Naive thymus-derived CD4-positive, alpha-beta T cell (primary cell): ENCODE measurements around the gene ANXA2. TPM values are rescaled to one million over a fixed set of nuclear protein-coding genes. Genes with fewer than 3 reads are reported as not detected.

Experiments used
- ATAC-seq: fragments of 150-1000 bp; cut with Tn5 transposase; 2 replicates; pipeline ENCODE4 v1.10.0; 2021; ENCODE audit warnings: mild to moderate bottlenecking, moderate library complexity
- CTCF ChIA-PET: fragments of 350-600 bp; sonication (Branson Sonifier 250); formaldehyde crosslinking; loops from one replicate; lab custom pipeline; 2021; ENCODE audit warnings: antibody characterized with exemption; lab: Charles Lee
- POLR2A ChIA-PET: fragments of 350-600 bp; sonication (Branson Sonifier 250); formaldehyde crosslinking; loops from one replicate; lab custom pipeline; 2021; ENCODE audit warnings: antibody characterized with exemption, inconsistent platforms; lab: Charles Lee
- DNase-seq, 9 donors: peaks; one replicate each; pipeline versions ENCODE4 v3.0.0 to v3.0.0-alpha.2; 2020 to 2022; ENCODE audit warnings: mixed read lengths in 1 of 9
- H3K27ac ChIP-seq: one replicate; pipeline ENCODE4 v1.7.0; 2013; ENCODE audit warnings: mild to moderate bottlenecking, low read depth, low read length, moderate library complexity
- H3K27me3 ChIP-seq, 2 donors: one replicate each; pipeline ENCODE4 v1.7.0; 2013; ENCODE audit warnings: low read length in 2 of 2, mild to moderate bottlenecking in 2 of 2, moderate library complexity in 2 of 2; ENCODE audit not compliant: control insufficient read depth in 2 of 2, insufficient read depth in 2 of 2
- H3K36me3 ChIP-seq, 3 experiments: 1 replicate in 2 of 3; 2 replicates in 1 of 3; pipeline ENCODE4 v1.7.0; 2013; ENCODE audit warnings: low read length in 3 of 3, mild to moderate bottlenecking in 3 of 3, moderate library complexity in 1 of 3; ENCODE audit not compliant: insufficient read depth in 3 of 3, control insufficient read depth in 2 of 3
- H3K4me1 ChIP-seq, 2 donors: one replicate each; pipeline ENCODE4 v1.7.0; 2013; ENCODE audit warnings: low read length in 2 of 2, mild to moderate bottlenecking in 2 of 2, moderate library complexity in 1 of 2; ENCODE audit not compliant: control insufficient read depth in 2 of 2, insufficient read depth in 2 of 2
- H3K4me3 ChIP-seq: 2 replicates; pipeline ENCODE4 v1.7.0; 2013; ENCODE audit warnings: mild to moderate bottlenecking, low read length
- H3K9me3 ChIP-seq, 3 experiments: 1 replicate in 2 of 3; 2 replicates in 1 of 3; pipeline ENCODE4 v1.7.0; 2013; ENCODE audit warnings: low read length in 3 of 3; ENCODE audit not compliant: control insufficient read depth in 2 of 3
- H3K27ac Mint-ChIP-seq, 9 donors: one replicate each; pipeline ENCODE4 v1.8.0; 2020 to 2022; ENCODE audit warnings: mixed read lengths in 9 of 9, mild to moderate bottlenecking in 8 of 9, moderate library complexity in 5 of 9, inconsistent platforms in 2 of 9
- H3K27me3 Mint-ChIP-seq, 5 donors: one replicate each; pipeline ENCODE4 v1.8.0; 2021 to 2022; ENCODE audit warnings: mixed read lengths in 5 of 5, mild to moderate bottlenecking in 1 of 5
- H3K36me3 Mint-ChIP-seq, 5 donors: one replicate each; pipeline ENCODE4 v1.8.0; 2020 to 2022; ENCODE audit warnings: mixed read lengths in 5 of 5, mild to moderate bottlenecking in 3 of 5, inconsistent platforms in 1 of 5
- H3K4me1 Mint-ChIP-seq, 7 donors: one replicate each; pipeline ENCODE4 v1.8.0; 2020 to 2022; ENCODE audit warnings: mixed read lengths in 7 of 7, mild to moderate bottlenecking in 3 of 7, inconsistent platforms in 1 of 7
- H3K4me3 Mint-ChIP-seq, 10 donors: one replicate each; pipeline ENCODE4 v1.8.0; 2020 to 2022; ENCODE audit warnings: mild to moderate bottlenecking in 10 of 10, mixed read lengths in 10 of 10, moderate library complexity in 6 of 10, inconsistent platforms in 2 of 10
- H3K9me3 Mint-ChIP-seq, 11 donors: one replicate each; pipeline ENCODE4 v1.8.0; 2020 to 2022; ENCODE audit warnings: mixed read lengths in 11 of 11, mild to moderate bottlenecking in 4 of 11, inconsistent platforms in 1 of 11, moderate library complexity in 1 of 11
- intact Hi-C, 2 donors: fragments of 100-400 bp; cut with micrococcal nuclease; formaldehyde crosslinking; loops; one replicate each; pipeline ENCODE4 v1.15.1; 2023
- polyA plus RNA-seq, 2 donors: library from polyadenylated mRNA; unstranded; fragments of 300-500 nt; fragmentation: Illumina TruSeq; gene quantifications; one replicate each; pipeline ENCODE4 v1.2.3, GENCODE V29; 2021
- total RNA-seq, 6 experiments: library from RNA in 5 of 6; stranded (reverse) in 5 of 6; gene quantifications; 1 replicate in 5 of 6; 2 replicates in 1 of 6; pipeline ENCODE4 v1.2.3 and lab custom pipeline; 2021 to 2026

ANXA2 gene
- total and polyA plus RNA-seq, 7 experiments from 2014 or later, result 25.5 to 377 (median 36.6) TPM

DNA sequence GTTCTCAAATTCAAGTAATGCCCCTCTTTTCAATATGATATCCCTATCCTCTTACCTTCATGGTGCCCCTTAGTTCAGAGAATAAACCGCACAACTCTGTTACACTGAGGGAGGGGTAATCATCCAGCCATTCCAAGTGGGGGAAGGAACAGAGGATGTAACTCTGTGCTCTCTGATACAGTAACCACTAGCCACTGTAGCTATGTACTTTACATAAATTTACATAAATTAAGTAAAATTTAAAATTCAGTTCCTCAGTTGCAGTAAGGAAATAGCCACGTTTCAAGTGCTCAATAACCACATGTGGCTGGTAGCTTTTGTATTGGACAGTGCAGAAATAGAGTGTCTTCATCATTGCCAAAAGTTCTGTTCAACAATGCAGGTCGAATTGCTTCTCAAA, 90.8 kb downstream of the ANXA2 start:
- no peak for DNase-seq
- Histone ChIP-seq H3K4me3 (no peak overlapping the region), H3K9me3 (no peaks in the 10 kb centered on the region), H3K27ac (no peak overlapping the region), H3K4me1 (no peaks in the 10 kb centered on the region), H3K36me3 (no peaks in the 10 kb centered on the region), H3K27me3 (no peaks in the 10 kb centered on the region)
- Mint-ChIP-seq H3K27ac (no peak overlapping the region), H3K27me3 (peaks cover 26 to 35% (median 29%) of the 10 kb centered on the region in 5 donors), H3K4me1 (peaks cover 0 to 2% (median 0%) of the 10 kb centered on the region in 7 donors), H3K9me3 (peaks cover 0 to 14% (median 4%) of the 10 kb centered on the region in 11 donors), H3K4me3 (no peak overlapping the region), H3K36me3 (peaks cover 0 to 6% (median 0%) of the 10 kb centered on the region in 5 donors)
- POLR2A ChIA-PET, result no interaction called here
- no peak for ATAC-seq
- CTCF ChIA-PET, result no interaction called here
- intact Hi-C loops, result no loop called here

DNA sequence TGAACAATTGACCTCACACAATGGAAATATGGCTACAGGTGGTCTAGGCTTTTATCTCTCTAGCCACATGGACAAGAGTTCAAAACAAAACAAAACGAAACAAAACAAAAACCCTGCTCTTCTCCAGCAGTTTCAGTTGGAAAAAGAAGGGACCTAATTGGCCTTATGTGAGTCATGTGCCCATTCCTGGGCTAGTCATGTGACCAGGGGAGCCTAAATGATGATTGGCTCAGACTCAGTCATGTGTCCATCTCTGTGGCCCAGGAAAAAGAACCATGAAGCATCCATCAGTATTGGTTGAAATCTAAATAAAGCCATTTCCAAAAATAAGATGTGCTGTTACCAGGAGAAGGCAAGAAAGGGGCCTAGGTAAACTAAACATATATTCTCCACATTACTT, 96.8 kb downstream of the ANXA2 start:
- no peak overlapping the region for H3K4me3 Mint-ChIP-seq
- ATAC-seq, result no peak
- Histone ChIP-seq H3K9me3 (no peaks in the 10 kb centered on the region), H3K4me1 (no peaks in the 10 kb centered on the region), H3K27ac (no peak overlapping the region), H3K27me3 (no peaks in the 10 kb centered on the region), H3K4me3 (no peak overlapping the region), H3K36me3 (no peaks in the 10 kb centered on the region)
- intact Hi-C loops, result no loop called here
- POLR2A ChIA-PET, result no interaction called here
- CTCF ChIA-PET, result no interaction called here
- peaks cover 0 to 6% (median 0%) of the 10 kb centered on the region in 5 donors for H3K36me3 Mint-ChIP-seq
- DNase-seq, result no peak
- peaks cover 0 to 5% (median 0%) of the 10 kb centered on the region in 7 donors for H3K4me1 Mint-ChIP-seq
- H3K27me3 Mint-ChIP-seq, result peaks cover 8 to 20% (median 15%) of the 10 kb centered on the region in 5 donors
- H3K27ac Mint-ChIP-seq, result no peak overlapping the region
- peaks cover 0 to 15% (median 4%) of the 10 kb centered on the region in 11 donors for H3K9me3 Mint-ChIP-seq

GRCh38 chr15:60299452-60300047, 98.2 kb downstream of the ANXA2 start:
- Mint-ChIP-seq H3K9me3 (peaks cover 0 to 20% (median 5%) of the 10 kb centered on the region in 11 donors), H3K27ac (no peak overlapping the region), H3K27me3 (peaks cover 3 to 11% (median 10%) of the 10 kb centered on the region in 5 donors), H3K4me3 (no peak overlapping the region), H3K4me1 (peaks cover 0 to 5% (median 0%) of the 10 kb centered on the region in 7 donors), H3K36me3 (peaks cover 0 to 6% (median 0%) of the 10 kb centered on the region in 5 donors)
- ChIA-PET POLR2A (no interaction called here), CTCF (interaction anchor here (0.5 kb wide), 1 partner anchor 439 kb away, joined by 3 read pairs; no protein-coding TSS in a partner anchor)
- intact Hi-C loops, result no loop called here
- Histone ChIP-seq H3K9me3 (no peaks in the 10 kb centered on the region), H3K36me3 (no peaks in the 10 kb centered on the region), H3K4me1 (no peaks in the 10 kb centered on the region), H3K27ac (no peak overlapping the region), H3K4me3 (no peak overlapping the region), H3K27me3 (no peaks in the 10 kb centered on the region)
- no peak for DNase-seq
- no peak for ATAC-seq

Other genes with a start within 250 kb of the ANXA2 start
- gene ICE2, start 81.2 kb upstream of the ANXA2 start, total RNA-seq, result 10 to 100 TPM; 44.8 to 70.9 (median 68.0) TPM
- 10 to 100 TPM; 45.6 to 54.7 TPM for gene ICE2, start 81.2 kb upstream of the ANXA2 start, polyA plus RNA-seq